Sigmoid colon (tissue), 4 donors: ENCODE data around the gene CNPY1.

Experiments used
- CTCF ChIP-seq, 4 experiments: fragments of 450-650 bp in 3 of 4; fragments of 200-600 bp in 1 of 4; IDR thresholded peaks; one replicate each; pipeline ENCODE4 v1.5.1; 2016 to 2019; ENCODE audit warnings: antibody characterized with exemption in 4 of 4, mild to moderate bottlenecking in 3 of 4, moderate library complexity in 2 of 4
- POLR2A ChIP-seq, 2 donors: fragments of 450-650 bp; IDR thresholded peaks; one replicate each; pipeline ENCODE4 v1.6.1; 2016; ENCODE audit warnings: antibody characterized with exemption in 2 of 2, mild to moderate bottlenecking in 2 of 2, moderate library complexity in 2 of 2
- POLR2AphosphoS5 ChIP-seq, 4 donors: sonication (generic); formaldehyde crosslinking; IDR thresholded peaks; one replicate each; pipeline ENCODE4 v1.6.1; 2017; ENCODE audit warnings: antibody characterized with exemption in 4 of 4

- TF ChIP-seq POLR2A (IDR thresholded peaks at IDR 0.05) (no peak), POLR2AphosphoS5 (IDR thresholded peaks at IDR 0.05) (no peak), CTCF (IDR thresholded peaks at IDR 0.05) (no peak)
Measured at GRCh38 chr7:155578016-155578415, 31.7 kb upstream of the CNPY1 start.
